ENCODE results near the gene ATCAY.

The ATCAY gene

DNA sequence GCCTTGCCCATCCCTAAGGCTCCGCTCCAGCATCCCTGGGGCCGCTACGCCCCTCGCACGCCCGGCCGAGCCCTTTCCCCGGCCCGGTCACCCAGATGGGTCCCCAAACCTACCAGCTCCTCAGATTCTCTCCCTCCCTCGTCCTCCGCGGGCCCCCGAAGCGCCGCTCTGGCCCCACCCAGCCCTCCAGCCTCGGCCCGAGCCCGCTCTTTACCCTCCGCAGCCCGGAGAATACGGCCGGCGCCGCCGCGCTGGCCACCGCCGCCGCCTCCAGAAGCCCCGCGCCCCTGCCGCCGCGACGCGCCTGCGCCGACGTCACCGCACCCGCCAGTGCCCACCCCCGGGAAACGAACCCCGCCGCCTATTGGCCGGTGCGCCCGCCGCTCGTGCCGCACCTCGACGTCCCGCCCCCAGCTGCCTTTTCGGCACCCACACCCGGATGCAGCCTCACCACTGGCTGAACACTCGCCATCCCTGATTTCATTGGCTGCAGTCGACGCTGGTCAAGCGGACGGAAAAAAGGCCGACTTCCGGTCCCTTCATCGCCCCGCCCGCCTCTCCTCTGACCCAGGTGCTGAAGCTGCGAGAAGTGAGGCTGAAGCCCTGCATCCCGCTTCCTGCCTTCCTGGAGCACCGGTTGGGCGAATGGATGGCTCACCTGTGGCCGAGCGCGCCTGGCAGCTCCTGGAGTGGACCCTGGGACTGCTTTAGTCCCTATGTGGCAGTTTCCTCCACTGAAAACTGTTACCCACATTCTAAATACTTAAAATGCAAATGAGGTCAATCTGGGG lies 90.5 kb downstream of the ATCAY start, which contains the start of gene DAPK3:
Gene DAPK3, minus strand, starts transcription at position 292 of the 791 bp plus-strand sequence. CDS start 1,364 bp downstream, outside the sequence.
- DNase-seq (ENCODE audit: low read depth) = peak; percentile 89

DNA sequence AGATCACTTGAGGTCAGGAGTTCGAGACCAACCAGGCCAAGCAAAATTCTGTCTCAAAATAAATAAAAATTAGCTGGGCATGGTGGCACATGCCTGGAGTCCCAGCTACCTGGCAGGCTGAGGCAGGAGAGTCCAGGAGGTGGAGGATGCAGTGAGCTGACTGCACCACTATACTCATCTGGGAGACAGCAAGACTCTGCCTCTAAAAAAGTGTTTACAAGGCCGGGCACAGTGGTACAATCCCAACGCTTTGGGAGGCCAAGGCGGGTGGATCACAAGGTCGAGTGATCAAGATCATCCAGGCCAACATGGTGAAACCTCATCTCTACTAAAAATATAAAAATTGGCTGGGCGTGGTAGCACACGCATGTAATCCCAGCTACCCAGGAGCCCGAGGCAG lies 94.7 kb downstream of the ATCAY start:
- no peak for DNase-seq (ENCODE audit: low read depth)

GRCh38 chr19:3975637-3976087 lies 95.2 kb downstream of the ATCAY start:
- DNase-seq (ENCODE audit: low read depth) = no peak

- DNase-seq (ENCODE audit: low read depth) = no peak
Measured at GRCh38 chr19:3976495-3977241, 96.2 kb downstream of the ATCAY start.
